ELR (cell line): ENCODE results near the gene PNMA8C.

Source experiments
- DNase-seq: peaks from one replicate; pipeline ENCODE4 v3.0.0-alpha.2; 2015; ENCODE audit warnings: low read depth

The PNMA8C gene

DNA sequence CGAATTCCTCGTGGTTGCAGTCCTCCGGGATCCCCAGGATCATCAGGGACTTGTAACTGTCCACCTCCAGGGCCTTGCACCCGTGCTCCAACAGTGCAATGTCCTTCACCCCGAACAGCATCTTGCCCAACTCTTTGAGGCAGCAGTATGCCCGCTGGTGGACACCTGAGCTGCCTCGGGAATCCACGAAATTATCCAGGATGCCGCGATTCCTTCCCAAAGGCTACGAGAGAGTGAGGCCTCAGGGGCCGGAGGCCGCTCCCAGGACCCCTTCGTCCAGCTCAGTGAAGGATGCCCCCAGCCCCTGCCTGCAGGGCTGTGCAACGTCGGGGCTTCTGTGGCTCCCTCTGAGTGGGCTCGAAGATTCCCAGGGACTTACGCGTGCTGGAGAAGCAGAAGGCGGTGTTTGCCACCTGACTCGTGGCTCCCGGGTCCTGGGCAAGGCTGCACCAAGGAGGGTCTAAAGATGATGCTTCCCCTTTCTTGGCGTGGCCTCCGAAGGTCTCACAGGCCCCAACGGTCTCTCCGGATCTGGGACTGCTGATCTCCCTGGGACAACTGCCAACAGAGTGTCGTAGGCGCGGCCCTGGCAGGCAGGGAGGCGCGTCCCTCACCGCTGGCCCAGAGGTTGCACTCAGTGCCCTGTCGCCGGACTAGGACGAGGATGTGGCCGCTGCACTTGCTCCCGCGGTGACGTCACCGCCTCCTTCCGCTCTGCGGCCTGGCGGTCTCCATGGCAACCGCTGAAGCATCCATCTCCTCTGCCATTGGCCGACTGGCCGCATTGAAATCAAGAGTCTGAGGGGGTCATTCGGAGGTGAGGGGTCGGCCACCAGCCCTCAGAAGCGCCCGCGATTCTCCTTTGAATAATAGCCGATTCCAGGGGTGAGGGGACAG lies at the start of gene PNMA8C:
Gene PNMA8C, minus strand, starts transcription at position 698 of the 897 bp plus-strand sequence. Its CDS starts 577 bp downstream, at position 121.
- DNase-seq: peak; percentile 54

DNA sequence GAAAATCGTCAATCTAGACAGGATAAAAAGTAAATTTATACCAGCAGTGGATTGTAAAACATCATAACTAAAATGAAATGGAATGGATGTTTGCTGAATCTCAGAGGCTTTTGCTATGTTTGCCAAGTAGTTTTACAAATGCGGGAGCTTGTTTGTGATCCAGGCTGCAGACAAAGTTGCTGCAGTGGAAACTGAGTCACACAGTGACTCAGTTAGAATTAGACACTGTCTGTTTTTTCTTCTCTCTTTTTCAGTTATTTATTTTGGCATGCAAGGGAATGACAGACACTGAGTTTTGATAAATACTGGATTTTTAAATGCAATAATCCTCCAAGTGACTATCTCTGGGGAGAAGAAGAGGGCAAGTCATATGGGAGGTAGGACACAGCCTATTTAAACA lies 47.2 kb upstream of the PNMA8C start:
- no peak for DNase-seq

DNA sequence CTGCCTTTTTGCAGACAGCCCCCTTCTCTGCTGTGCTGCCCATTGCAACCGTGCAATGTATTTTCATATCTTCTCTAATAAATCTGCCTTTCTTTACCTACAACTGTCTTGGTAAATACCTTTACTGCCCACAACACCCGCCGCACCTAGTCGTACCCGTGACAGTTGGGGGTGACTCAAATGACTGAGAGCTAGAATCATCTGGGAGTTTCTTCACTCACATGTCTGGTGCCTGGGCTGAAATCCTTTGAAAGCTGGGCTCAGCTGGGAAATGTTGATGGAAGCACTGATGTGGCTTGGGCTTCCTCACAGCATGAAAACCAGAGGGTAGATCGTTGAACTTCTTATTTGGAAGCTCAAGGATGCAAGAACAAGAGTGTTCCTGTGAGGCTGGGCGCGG lies 45.5 kb upstream of the PNMA8C start:
- no peak for DNase-seq

DNA sequence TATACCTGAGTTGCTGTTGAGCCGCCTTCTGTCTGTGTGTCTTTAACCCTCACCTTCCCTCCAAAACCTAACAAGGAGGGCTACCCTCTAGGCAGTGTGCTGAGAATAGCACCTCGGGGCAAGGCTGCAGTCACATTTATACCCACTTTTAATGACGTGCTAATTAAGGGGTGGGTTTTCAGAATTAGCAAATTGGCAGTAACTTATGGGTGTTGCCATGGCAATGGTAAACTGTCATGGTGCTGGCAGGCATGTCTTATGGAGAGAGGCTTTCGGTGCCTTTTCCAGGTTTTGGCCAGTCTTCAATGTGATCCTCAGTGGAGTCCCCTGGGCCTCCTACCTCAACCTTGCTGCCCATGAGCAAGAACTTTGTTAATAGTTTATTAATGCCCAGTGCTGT lies 43.9 kb upstream of the PNMA8C start:
- no peak for DNase-seq

DNA sequence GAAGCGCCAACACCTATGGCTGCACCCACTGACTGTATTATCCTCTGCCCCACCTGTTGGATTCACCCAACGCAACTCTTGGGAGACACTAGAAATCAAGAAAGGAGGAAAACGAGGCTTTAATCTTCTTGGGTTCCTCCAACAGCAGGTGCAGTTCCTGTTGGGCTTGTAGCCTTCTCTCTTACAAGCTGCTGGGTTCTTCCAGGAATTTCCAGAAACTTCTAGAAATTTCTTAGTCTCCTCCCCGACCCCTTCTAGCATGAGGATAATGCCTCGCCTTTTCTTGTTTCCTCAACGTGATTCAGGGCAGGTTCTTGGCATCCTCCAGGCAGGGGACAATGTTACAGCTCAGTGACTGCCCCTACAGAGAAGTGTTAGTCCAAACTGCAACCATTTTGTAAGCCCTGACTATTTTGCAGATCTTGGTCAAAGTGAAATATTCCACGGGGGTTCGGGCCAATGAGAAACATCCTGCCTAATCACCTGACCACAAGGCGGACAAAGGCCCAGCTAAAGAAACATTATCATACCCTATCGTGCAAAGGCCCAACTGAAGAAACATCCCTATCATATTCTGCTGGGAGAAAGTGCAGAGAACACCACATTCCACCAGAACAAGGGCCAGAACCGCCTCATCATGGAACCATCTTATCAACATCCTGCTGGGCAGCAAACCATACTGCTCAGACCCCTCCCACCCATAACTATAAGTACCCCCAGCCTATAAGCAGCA lies 43.2 kb upstream of the PNMA8C start:
- DNase-seq: no peak

DNA sequence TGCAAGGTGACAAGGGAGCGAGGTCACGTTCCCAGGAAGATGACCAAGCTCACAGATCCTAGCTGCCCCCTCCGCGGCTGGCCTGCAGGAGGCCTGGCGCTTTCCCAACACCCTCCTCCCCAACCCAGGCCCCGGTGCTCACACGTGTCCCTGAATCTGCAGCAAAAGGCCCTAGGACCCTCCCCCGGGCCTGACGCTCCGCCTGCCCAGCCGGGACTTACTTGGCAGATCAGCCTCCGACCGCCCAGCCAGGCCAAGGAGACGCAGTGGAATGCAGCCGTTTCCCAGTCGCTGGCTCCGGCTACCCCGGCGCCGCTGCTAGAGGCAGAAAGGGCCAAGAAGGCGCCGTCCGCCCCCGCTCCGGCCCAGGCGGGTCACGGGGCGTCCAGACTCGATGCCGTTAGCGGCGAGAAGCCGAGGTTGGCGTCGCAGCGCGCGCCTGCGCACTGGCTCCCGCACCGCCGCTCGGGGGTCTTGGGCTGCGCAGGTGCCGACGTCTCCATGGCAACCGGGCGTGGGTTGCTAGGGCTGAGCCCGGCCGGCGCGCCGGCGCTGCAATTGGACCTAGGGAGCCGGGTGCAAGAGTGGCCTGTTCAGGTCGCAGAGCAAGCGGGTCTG lies 42.5 kb upstream of the PNMA8C start, which contains the start of gene PNMA8A:
Gene PNMA8A, minus strand, starts transcription at position 448 of the 618 bp plus-strand sequence. CDS start 528 bp downstream, outside the sequence.
- DNase-seq: peak; percentile 23

DNA sequence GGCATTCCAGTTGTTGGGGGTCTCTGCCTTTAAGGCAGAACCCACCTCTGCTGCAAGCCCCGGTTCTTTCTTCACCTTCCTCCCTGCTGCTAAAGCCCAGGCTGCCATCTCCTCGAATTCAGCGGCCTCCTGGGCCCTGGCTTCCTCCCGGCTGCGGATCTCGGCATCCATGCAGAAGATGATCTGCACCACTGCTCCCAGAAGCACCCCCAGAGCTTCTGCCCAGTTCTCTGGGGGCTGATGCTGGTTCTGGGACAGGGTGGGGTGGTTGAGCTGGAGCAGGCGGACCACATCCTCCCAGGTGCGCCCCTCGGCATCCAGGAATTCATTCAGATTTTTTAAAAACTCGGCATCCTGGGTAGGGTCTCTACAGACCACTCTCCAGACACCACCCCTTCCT lies 41.6 kb upstream of the PNMA8C start:
- no peak for DNase-seq

DNA sequence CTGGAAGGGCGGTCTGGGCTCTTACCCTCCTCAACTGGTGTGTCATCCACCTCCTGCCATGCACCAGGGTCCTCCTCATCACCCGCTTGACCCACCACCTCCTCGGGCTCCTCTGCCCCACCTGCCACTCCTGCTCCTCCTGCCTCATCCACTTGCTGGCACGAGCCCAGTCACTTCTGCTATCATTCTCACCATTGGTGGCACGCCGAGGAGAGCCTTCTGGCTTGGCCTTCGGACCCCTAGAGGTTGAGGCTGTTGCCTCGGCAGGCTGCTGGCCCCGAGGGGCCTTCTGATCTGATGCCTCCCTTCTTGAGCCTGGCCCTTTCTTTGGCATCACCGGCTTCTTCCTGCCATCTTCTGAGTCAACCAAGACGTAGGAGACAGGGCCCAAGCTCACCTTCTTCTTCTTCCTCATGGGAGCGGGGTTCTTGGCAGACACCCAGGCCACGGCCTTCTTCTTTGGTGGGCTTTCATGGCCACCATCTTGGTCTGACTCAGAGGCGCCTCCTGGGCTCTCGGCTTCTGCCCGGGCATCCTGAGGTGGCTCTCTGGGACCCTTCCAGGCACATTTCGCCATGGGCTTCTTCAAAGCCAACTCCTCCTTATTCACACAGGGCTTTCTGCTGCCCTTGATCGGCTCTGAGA lies 40.9 kb upstream of the PNMA8C start:
- DNase-seq: no peak

DNA sequence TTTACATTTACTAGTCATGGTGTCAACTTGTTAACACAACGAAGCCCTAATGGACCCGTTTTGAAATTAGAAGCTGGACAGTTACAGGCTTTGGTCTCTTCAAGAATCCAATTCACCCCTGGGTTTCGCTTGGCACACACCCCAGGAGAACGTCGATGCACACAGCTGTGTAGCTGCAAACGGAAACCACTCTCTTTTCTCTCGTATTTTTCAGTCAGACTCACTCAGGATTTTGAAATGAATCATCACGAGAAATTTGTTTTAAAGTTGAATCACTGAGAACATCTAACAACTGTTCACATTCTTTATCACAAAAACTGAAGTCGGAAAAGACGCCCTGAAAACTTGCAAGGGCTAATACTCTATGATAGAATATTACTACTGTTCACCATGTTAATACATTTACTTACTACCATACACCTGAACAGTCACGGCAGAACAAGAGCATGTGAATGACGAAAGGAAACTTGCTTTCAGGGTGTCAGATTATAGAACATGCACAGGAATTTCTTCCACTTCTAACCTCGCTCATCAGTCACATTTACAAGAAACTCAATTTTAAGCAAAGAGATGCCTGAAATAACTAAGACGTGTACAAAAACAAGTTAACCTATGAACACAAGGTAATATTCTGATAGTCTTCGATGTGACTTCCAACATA lies 37.9 kb upstream of the PNMA8C start:
- peak; percentile 74 for DNase-seq

DNA sequence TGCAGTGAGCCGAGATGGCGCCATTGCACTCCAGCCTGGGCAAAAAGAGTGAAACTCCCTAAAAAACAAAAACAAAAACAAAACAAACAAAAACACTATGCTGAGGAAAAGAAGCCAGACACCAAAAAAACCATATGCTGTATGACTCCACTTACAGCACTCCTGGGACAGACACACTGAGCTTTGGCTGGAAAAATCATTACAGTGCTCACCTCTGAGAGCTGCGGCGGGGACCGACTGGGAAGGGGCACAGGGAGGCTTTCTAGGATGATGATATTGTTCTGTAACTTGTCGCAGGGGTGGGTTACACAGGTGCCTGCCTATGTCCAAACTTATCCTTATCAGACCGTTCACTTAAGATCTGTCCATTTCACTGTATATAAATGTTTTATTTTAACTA lies 34.8 kb upstream of the PNMA8C start:
- DNase-seq: no peak

DNA sequence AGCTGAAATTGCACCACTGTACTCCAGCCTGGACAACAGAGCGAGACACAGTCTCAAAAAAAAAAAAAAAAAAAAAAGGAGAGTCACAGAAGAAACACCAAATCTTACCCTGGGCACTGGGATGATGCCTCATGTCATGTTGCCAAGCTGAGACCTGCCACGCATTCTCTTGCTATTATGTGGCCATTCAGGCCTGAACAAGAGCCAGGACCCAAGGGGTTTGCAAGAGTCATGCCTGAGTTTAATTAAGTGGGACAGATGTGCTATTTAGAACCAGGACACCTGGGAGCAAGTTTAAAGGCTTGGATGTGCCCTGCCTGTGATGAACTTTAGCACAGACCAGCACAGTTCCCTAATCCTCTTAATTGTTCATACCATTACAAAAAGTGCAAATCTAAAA lies 32.8 kb upstream of the PNMA8C start:
- no peak for DNase-seq

DNA sequence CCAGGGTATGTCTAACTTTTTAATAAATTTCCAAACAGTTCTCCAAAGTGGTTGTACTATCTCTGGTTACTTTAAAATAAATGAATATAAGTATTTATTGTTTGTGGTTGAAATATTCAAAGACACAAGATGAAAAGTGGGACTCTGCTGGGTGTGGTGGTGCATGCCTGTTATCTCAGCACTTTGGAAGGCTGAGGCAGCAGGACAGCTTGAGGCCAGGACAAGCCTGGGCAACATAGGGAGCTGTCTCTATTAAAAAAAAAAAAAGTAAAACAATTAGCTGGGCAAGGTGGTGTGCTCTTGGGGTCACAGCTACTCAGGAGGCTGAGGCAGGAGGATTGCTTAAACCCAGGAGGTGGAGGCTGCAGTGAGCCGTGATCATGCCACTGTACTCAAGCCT lies 32.2 kb upstream of the PNMA8C start:
- no peak for DNase-seq

DNA sequence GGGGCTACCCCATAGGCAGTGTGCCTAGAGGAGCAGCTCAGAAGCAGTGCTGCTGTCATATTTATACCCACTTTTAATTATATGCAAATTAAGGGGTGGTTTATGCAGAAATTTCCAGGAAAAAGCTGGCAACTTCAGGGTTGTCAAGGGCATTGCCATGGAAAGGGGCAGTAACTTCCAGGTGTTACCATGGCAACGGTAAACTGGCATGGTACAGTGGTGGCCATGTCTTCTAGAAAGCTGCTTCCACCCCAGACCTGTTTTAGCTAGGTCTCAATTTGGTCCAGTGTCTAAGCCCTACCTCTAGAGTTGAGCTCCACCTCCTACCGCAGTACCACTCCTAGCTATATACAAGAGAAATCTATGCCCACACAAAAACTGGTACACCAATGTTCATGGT lies 31.3 kb upstream of the PNMA8C start:
- no peak for DNase-seq

DNA sequence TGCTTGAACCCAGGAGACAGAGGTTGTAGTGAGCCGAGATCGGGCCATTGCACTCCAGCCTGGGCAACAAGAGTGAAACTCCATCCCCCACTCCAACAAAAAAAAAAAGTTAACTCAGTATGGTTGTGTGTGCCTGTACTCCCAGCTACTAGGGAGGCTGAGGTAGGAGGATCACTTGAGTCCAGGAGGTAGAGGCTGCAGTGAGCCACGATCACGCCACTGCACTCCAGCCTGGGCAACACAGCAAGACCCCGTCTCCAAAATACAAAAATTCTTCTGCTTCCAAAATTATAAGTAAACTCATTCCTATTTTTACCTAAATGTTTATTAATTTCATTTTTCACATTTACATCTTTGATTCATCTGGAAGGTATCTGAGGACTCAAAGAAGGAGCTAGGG lies 28.2 kb upstream of the PNMA8C start:
- no peak for DNase-seq

DNA sequence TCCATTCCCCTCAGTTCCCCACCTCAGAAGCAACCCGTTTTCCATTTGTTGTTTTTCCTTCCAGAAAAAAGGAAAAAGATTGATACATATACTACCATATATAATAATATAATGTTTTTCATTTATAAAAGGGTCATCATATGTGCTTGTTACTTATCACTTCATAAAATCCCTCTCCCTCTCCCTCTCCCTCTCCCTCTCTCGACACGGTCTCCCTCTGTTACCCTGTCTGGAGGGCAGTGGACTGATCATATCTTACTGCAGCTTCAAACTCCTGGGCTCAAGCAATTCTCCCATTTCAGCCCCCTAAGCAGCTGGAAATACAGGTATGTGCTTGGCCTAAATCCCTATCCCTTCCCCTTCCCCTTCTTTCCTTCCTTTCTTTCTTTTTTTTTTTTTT lies 25.5 kb upstream of the PNMA8C start:
- DNase-seq: no peak

DNA sequence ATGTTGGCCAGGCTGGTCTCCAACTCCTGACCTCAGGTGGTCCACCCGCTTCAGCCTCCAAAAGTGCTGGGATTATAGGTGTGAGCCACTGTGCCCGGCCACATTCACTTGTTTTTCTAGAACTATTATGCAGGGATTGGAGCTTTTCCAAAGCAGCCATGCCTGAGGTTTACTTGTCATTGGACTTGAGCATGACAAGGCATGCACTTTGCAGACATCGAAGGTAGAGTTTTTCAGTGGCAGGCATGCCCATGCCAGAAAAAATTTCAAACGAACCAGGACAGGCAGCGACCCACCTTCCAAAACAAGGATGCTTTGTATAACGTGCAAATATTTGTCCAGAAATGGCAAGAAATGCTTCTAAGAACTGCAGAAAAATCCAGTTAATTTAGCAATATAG lies 24.9 kb upstream of the PNMA8C start:
- DNase-seq: no peak

DNA sequence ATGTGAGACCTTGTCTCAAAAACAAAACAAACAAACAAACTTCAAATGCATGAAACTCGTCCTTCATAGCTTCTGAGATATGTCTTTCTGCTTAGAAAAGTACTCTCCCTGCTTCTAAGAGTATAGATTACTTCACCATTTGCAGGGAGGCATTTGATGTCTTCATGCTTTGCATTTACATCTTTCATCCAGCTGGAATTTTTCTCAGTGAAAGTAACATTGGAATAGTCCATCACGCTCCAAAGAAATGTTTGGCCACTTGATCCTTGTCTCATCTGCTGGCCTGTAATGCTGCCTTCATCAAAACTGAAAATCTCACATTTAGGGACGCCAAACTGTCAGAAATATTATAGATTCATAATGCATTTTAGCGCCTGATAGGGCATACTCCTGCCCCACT lies 23.4 kb upstream of the PNMA8C start:
- no peak for DNase-seq

DNA sequence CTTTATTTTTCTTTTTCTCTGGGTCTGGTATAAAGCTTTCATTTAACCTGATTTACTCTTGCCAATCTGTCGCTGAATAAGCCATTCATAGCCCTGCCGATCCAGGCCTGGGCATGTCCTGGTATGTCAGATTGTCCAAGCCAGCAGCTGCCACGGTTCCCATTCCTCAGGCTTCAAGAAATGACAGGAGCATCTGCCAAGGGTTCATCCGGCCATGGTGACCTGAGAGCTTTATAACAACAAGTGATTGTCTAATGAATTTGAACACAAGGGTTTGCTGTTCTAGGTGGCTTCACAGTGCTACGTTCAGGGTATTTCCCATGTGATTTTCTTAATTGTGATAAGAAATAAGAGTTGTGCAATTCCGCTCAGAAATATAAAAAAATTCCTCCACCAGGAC lies 22.6 kb upstream of the PNMA8C start:
- DNase-seq: no peak

DNA sequence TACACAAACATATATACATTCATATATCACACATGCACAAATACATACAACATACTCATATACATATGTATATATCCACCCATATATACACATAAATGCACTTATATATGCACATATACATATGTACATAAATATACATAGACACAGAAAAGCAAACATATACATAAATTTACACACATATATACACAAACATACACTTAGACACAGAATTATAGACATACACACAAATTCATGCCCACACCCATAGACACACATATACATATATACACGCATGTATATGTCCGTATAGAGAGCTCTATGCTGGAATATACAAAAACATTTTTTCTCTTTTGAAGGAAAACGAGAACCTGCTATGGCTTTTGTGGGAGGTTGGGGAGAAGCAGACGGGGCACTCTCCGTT lies 22.0 kb upstream of the PNMA8C start:
- DNase-seq: no peak

DNA sequence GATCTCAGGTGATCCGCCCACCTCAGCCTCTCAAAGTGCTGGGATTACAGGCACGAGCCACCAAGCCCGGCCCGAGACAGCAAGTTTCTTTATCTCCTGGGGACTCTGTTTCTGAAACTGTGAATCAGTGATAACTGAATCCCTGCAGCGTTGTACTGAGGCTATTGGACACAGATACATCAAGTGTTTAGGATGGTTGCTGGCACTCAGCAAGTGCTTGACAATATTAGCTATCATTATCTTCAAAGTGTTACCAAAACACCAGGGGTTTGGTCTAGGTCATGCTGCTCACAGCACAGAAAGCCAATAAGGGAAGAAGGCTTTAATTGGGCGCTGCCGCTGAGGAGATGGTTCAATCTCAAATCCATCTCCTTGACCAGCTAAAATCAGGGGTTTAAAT lies 20.5 kb upstream of the PNMA8C start:
- DNase-seq: no peak

DNA sequence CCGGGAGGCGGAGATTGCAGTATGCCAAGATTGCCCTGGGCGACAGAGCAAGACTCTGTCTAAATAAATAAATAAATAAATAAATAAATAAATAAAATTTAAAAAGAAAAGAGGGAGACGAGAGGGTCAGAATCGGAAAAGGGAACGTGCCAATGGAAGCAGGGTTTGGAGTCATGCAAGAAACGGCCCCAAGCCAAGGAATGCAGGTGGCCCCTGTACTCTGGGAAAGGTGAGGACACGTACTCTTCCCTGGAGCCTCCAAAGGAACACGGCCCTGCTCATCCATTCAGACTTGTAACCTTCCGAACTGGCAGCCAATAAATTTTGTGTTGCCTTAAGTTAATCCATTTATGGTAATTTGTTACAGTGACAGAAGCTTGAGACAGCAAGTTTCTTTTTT lies 19.9 kb upstream of the PNMA8C start:
- no peak for DNase-seq

DNA sequence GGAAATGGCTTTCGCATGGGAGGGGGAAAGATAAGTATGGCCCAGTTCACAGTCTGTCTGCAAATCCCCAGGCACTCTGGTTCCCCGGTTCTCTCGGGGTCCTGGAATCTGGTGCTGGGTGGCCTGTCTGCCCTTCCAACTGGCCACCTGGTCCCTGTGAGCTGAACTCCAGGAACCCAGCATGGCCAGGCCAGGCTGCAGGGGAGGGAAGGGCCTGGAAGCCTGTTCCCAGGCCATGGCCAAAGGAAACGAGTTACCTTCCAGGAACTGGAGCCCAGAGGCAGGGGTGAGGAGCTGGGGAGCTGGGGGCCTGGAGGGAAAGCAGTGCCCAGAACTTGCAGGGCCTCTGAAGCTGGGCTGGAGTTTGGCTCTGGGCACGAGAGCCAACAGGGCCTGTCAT lies 19.1 kb upstream of the PNMA8C start:
- no peak for DNase-seq
